EH (cell line): ENCODE data around the gene JMJD1C.
A peak's percentile ranks its signal among the peaks of the same experiment; 100 is the strongest.
"Not testable (repeated sequence)": the region's sequence is repeated elsewhere in the genome, so short reads cannot be mapped to it uniquely, and the experiment has no call there.

Source experiments
- DNase-seq: peaks from one replicate; pipeline ENCODE4 v3.0.0-alpha.2; 2015; ENCODE audit warnings: low read depth

The JMJD1C gene

GRCh38 chr10:63258920-63259678, 206.7 kb downstream of the JMJD1C start:
- no peak for DNase-seq

GRCh38 chr10:63257778-63258177, 208.0 kb downstream of the JMJD1C start:
- DNase-seq: no peak

GRCh38 chr10:63256009-63256773, 209.6 kb downstream of the JMJD1C start:
- no peak for DNase-seq

- DNase-seq: no peak
Observed at GRCh38 chr10:63255316-63255715, 210.5 kb downstream of the JMJD1C start.

DNA sequence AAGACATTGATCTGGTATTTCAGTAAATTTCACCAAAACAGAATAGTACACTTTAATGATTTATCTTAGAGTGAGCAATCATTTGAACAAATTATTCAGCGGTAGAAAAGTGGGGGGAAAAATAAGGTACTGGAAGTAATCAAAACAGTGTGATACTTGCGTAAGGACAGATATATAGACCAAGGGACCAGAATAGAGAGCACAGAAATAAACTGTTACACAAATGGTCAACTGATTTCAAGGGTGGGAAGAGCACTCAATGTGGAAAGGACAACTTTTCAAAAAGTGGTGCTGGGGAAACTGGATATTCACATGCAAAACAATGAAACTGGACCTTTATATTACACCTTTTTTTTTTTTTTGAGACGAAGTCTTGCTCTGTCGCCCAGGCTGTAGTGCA, 212.7 kb downstream of the JMJD1C start:
- no peak for DNase-seq

DNA sequence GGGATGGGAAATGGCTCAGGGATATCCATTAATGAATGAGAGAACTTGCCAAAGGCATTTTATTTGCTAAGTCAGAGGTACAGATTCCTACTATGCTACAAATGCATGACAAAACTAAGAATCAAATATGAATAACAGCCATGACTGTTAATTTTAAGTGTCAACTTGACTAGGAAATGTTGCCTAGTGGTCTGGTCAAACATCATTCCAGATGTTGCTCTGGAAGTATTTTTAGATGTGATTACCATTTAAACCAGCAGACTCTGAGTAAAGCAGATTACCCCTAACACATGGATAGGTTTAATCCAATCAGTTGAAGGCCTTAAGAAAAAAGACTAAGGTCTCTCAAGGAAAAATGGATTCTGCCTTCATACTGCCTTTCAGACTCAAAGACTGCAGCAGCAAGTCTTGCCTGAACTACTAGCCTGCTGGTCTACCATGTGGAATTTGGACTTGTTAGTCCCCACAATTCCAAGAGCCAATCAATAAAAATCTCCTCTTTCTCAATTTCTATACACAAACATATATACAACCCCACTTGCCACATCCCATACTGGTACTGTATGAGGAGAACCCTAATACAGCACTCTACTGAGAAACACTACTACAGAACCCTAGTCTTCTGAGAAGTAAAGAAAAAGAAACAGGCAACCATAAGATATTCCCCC, 213.5 kb downstream of the JMJD1C start:
- no peak for DNase-seq

- DNase-seq: no peak
Observed at GRCh38 chr10:63250032-63250431, 215.7 kb downstream of the JMJD1C start.

DNA sequence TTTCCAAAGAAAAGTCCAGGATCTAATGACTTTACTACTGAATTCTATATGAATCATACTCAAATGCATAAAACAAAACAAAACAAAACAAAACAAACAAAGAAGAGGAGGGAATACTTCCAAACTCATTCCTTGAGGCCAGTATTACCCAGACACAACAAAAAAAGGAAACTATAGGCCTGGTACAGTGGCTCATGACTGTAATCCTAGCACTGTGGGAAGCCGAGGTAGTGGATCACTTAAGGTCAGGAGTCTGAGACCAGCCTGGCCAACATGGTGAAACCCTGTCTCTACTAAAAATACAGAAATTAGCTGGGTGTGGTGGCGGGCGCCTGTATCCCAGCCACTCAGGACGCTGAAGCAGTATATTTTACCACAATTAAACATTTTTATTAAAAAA, 218.0 kb downstream of the JMJD1C start:
- DNase-seq: peak; percentile 52

DNA sequence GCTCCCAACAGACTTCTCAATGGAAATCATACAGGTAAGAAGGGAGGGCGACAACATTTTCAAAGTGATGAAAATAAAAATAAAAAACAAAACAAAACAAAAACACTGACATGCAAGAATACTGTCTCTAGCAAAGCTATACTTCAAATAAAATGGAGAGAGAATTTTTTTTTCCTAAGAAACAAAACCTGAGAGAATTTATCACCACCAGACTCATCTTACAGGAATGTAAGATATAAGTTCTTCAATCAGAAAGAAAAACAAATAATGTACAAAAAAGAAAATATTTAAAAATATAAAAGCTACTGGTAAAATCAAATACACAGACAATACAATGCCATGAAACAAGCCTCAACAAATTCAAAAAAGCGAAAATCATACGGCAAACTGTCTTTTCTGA, 219.4 kb downstream of the JMJD1C start:
- DNase-seq: no peak

- no peak for DNase-seq
Observed at GRCh38 chr10:63241841-63242281, 223.9 kb downstream of the JMJD1C start.

DNA sequence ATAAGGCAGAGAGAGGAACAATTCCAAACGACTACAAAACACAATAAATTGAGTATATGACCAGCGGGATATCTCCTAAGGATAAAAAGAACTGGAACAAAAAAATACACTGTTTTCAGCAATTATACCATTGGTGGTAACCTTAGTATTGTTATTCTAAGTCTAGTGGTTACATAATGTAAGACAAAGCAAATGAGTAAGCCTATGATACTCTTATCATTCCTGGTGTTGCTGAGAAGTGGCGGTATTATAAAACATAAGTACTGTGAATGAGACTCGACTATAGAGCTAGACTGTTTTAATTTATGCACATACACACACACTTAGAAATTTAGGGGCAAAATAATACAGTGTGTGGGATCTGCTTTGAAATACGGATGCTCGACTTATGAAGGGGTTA, 225.0 kb downstream of the JMJD1C start:
- DNase-seq: no peak

GRCh38 chr10:63238501-63238900, 227.3 kb downstream of the JMJD1C start:
- no peak for DNase-seq

DNA sequence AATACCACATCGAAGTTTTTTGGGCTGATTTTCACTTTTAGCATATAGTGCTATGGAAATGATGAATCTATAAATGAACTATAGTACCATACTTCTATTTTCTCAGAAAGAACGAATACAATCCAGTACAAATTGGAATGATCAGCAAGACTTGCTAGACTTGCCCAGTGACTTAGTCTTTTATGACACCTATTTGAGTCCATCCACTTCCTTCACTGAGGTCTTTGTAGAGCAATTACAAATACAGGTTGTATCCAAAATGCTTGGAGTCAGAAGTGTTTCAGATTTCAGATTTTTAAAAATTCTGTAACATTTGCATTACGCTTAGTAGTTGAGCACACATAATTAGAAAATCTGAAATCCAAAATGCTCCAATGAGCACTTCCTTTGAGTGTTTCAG, 228.4 kb downstream of the JMJD1C start:
- no peak for DNase-seq

GRCh38 chr10:63236113-63236935, 229.5 kb downstream of the JMJD1C start:
- DNase-seq: peak; percentile 93

DNA sequence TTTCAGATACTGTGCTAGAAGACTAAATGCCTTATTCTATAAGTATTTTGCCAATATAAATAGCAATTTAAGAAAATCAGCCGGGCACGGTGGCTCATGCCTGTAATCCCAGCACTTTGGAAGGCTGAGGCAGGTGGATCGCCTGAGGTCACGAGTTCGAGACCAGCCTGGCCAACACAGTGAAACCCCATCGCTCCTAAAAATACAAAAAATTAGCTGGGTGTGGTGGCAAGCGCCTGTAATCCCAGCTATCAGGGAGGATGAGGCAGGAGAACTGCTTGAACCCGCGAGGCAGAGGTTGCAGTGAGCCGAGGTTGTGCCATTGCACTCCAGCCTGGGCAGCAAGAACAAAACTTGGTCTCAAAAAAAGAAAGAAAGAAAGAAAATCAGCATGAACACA, 230.6 kb downstream of the JMJD1C start:
- DNase-seq: not testable (repeated sequence)

GRCh38 chr10:63229161-63229560, 236.6 kb downstream of the JMJD1C start:
- no peak for DNase-seq

DNA sequence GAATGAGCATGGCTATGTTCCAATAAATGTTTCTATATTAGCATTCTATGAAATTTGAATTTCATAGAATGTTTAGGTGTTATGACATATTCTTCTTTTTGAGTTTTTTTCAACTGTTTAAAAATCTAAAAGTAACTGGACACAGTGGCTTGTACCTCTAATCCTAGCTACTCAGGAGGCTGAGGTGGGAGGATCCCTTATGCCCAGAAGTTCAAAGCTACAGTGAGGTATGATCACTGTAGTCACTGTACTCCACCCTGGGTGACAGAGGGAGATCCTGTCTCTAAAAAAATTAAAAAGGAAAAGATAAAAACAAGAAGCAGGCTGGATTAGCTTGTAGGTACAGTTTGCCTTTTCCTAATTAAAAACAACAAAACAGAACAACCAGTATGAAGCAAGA, 237.5 kb downstream of the JMJD1C start:
- no peak for DNase-seq

GRCh38 chr10:63227207-63227895, 238.4 kb downstream of the JMJD1C start:
- peak; percentile 71 for DNase-seq

GRCh38 chr10:63224241-63224640, 241.5 kb downstream of the JMJD1C start:
- no peak for DNase-seq

GRCh38 chr10:63221950-63222349, 243.8 kb downstream of the JMJD1C start:
- DNase-seq: no peak

DNA sequence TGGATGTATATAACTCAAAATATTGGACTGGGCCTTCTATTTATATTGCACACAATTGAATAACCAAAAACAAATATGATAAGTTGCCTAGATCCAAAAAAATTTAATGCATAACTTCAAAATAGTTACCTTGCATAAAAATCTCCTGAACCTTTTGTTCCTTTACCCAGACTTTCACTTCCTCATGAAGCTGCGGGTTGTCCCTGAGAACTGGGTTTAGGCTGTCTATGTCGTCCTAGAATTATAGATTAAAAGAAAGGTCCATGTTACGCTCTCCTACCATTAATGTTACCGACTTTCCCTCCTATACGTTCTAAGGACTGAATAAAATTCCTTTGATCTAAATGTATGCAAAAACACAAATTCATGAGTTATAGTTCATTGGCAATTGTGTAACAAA, 246.0 kb downstream of the JMJD1C start:
- DNase-seq: no peak
